Measurements from ENCODE around the gene SLCO1A2. TPM values are rescaled to one million over a fixed set of nuclear protein-coding genes. Genes with fewer than 3 reads are reported as not detected.
A peak's percentile ranks its signal among the peaks of the same experiment; 100 is the strongest.

SLCO1A2 gene
- total RNA-seq, 1 experiment from 2014 or later, result 1.2 TPM

DNA sequence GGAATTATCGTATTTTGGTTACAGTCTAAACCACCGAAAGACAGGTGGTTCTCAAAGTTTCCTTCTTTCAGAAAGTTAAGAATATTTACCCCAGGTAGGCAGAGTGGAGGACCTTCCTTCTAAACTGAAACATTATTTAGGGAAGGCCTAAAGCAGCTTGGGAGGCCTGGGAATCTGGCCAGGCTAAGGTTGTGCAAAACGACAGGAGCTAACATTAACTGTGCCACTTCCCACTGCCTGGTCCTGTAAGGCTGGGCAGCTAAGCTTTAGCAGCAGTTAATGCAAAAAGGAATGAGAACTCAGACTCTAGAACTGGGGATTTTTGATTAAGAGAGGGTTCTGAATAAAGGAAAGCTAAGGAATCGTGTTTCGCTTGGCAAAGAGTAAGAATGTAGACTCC, 82.6 kb downstream of the SLCO1A2 start:
- no peaks in the 10 kb centered on the region for H3K4me1 Mint-ChIP-seq (ENCODE audit: low read depth, unreplicated experiment)
- no peaks in the 10 kb centered on the region for H3K36me3 ChIP-seq (ENCODE audit: control insufficient read depth, insufficient read depth, low read length)
- H3K4me3 ChIP-seq (ENCODE audit: low read depth, low read length), result no peak overlapping the region
- no peak overlapping the region for H3K27ac Mint-ChIP-seq (ENCODE audit: unreplicated experiment)
- intact Hi-C loops (cut with micrococcal nuclease; ENCODE audit: unreplicated experiment), result no loop called here
- H3K9me3 Mint-ChIP-seq (ENCODE audit: unreplicated experiment), result no peaks in the 10 kb centered on the region
- peaks cover 3% of the 10 kb centered on the region for H3K27me3 Mint-ChIP-seq (ENCODE audit: insufficient read depth, unreplicated experiment)
- no TSS peak for BruUV-seq (replicated peaks)
- CTCF ChIA-PET, result no interaction called here
- H3K4me3 Mint-ChIP-seq (ENCODE audit: unreplicated experiment), result no peak overlapping the region
- H3K9me3 ChIP-seq, result no peaks in the 10 kb centered on the region
- POLR2A ChIA-PET, result no interaction called here
- no peaks in the 10 kb centered on the region for H3K36me3 Mint-ChIP-seq (ENCODE audit: insufficient read depth, unreplicated experiment)
- H3K4me1 ChIP-seq, result no peaks in the 10 kb centered on the region
- no peak for DNase-seq
- H3K27me3 ChIP-seq (replicated peaks; ENCODE audit: control insufficient read depth, insufficient read depth, low read length), result no peaks in the 10 kb centered on the region
- TF ChIP-seq, protein P1, sequence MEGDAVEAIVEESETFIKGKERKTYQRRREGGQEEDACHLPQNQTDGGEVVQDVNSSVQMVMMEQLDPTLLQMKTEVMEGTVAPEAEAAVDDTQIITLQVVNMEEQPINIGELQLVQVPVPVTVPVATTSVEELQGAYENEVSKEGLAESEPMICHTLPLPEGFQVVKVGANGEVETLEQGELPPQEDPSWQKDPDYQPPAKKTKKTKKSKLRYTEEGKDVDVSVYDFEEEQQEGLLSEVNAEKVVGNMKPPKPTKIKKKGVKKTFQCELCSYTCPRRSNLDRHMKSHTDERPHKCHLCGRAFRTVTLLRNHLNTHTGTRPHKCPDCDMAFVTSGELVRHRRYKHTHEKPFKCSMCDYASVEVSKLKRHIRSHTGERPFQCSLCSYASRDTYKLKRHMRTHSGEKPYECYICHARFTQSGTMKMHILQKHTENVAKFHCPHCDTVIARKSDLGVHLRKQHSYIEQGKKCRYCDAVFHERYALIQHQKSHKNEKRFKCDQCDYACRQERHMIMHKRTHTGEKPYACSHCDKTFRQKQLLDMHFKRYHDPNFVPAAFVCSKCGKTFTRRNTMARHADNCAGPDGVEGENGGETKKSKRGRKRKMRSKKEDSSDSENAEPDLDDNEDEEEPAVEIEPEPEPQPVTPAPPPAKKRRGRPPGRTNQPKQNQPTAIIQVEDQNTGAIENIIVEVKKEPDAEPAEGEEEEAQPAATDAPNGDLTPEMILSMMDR (IDR thresholded peaks at IDR 0.05; ENCODE audit: insufficient read depth in 1 of 2, low read depth in 1 of 2, low read length in 1 of 2, severe bottlenecking in 1 of 2, unreplicated experiment in 1 of 2), result no peak

DNA sequence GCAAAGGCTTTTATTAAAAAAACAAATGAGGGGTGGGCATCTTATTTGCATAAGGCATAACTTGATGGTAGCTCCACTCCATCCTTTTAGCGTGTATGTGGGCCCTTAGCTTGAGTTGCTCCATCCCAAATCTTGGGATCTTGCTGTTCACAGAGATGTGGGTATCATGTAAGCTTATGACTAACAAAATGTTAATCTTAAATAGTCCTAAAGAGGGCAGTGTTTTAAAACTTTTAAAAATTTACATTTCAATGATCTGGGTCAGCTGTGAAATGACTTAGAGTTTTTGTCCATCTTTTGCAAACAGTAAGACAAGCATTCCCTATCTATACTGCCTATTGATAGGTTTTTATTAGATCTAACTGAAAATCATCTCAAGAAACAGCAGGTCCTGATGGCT, 86.0 kb downstream of the SLCO1A2 start:
- no peaks in the 10 kb centered on the region for H3K9me3 Mint-ChIP-seq (ENCODE audit: unreplicated experiment)
- no peak overlapping the region for H3K4me3 Mint-ChIP-seq (ENCODE audit: unreplicated experiment)
- ChIA-PET CTCF (interaction anchor here (1.1 to 1.3 kb wide), 2 partner anchors 189 to 432 kb away, joined by 3 to 5 read pairs; partner anchors contain the start of gene PYROXD1), POLR2A (no interaction called here)
- intact Hi-C loops (cut with micrococcal nuclease; ENCODE audit: unreplicated experiment), result loop anchor here (1.0 to 10.0 kb wide), 4 partner anchors 189 to 601 kb away; partner anchors contain the start of genes GYS2 and PYROXD1
- H3K4me1 Mint-ChIP-seq (ENCODE audit: low read depth, unreplicated experiment), result no peaks in the 10 kb centered on the region
- Histone ChIP-seq H3K4me1 (no peaks in the 10 kb centered on the region), H3K4me3 (ENCODE audit: low read depth, low read length) (no peak overlapping the region), H3K36me3 (ENCODE audit: control insufficient read depth, insufficient read depth, low read length) (no peaks in the 10 kb centered on the region), H3K27me3 (replicated peaks; ENCODE audit: control insufficient read depth, insufficient read depth, low read length) (no peaks in the 10 kb centered on the region), H3K9me3 (no peaks in the 10 kb centered on the region)
- no peak overlapping the region for H3K27ac Mint-ChIP-seq (ENCODE audit: unreplicated experiment)
- no TSS peak for BruUV-seq (replicated peaks)
- H3K27me3 Mint-ChIP-seq (ENCODE audit: insufficient read depth, unreplicated experiment), result peaks cover 7% of the 10 kb centered on the region
- TF ChIP-seq, protein P1 (IDR thresholded peaks at IDR 0.05; ENCODE audit: insufficient read depth in 1 of 2, low read depth in 1 of 2, low read length in 1 of 2, severe bottlenecking in 1 of 2, unreplicated experiment in 1 of 2), result peak in 1 of 2 experiments; percentile 39
- DNase-seq, result no peak
- H3K36me3 Mint-ChIP-seq (ENCODE audit: insufficient read depth, unreplicated experiment), result no peaks in the 10 kb centered on the region

DNA sequence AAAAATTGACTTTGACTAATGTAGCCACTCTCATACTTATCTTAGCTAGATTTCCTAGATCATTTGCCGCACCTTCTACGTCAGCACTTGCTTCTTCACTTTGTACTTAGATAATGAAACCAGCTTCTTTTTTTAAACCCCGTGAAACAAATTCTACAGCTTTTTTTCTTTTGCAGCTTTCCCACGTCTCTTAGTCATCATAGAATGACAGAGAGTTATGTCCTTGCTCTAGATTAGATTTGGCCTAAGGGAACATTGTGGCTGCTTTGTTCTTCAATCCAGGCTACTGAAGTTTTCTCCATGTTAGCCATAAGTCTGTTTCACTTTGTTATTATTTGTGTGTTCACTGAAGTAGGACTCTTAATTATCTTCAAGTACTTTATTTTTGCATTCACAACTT, 94.9 kb downstream of the SLCO1A2 start:
- Mint-ChIP-seq H3K4me1 (ENCODE audit: low read depth, unreplicated experiment) (no peaks in the 10 kb centered on the region), H3K9me3 (ENCODE audit: unreplicated experiment) (no peaks in the 10 kb centered on the region), H3K4me3 (ENCODE audit: unreplicated experiment) (no peak overlapping the region), H3K36me3 (ENCODE audit: insufficient read depth, unreplicated experiment) (no peaks in the 10 kb centered on the region), H3K27me3 (ENCODE audit: insufficient read depth, unreplicated experiment) (peaks cover 21% of the 10 kb centered on the region), H3K27ac (ENCODE audit: unreplicated experiment) (no peak overlapping the region)
- ChIA-PET POLR2A (no interaction called here), CTCF (no interaction called here)
- Histone ChIP-seq H3K36me3 (ENCODE audit: control insufficient read depth, insufficient read depth, low read length) (no peaks in the 10 kb centered on the region), H3K4me3 (ENCODE audit: low read depth, low read length) (no peak overlapping the region), H3K27me3 (replicated peaks; ENCODE audit: control insufficient read depth, insufficient read depth, low read length) (peaks cover 1% of the 10 kb centered on the region; the same call in 1 of the 2 replicates), H3K4me1 (no peaks in the 10 kb centered on the region), H3K9me3 (no peaks in the 10 kb centered on the region)
- intact Hi-C loops (cut with micrococcal nuclease; ENCODE audit: unreplicated experiment), result loop anchor here (10.0 kb wide), 1 partner anchor 365 kb away; the partner anchor contains the start of gene GYS2
- TF ChIP-seq, protein P1 (IDR thresholded peaks at IDR 0.05; ENCODE audit: insufficient read depth in 1 of 2, low read depth in 1 of 2, low read length in 1 of 2, severe bottlenecking in 1 of 2, unreplicated experiment in 1 of 2), result no peak
- DNase-seq, result no peak
- no TSS peak for BruUV-seq (replicated peaks)
